ENCODE results near the gene EIF2B1. TPM values are rescaled to one million over a fixed set of nuclear protein-coding genes. Genes with fewer than 3 reads are reported as not detected.

Gene EIF2B1
- total RNA-seq, 1 experiment from 2014 or later, result 41.7 TPM

- no peak overlapping the region for H3K4me3 ChIP-seq (replicated peaks in 1 of 2; ENCODE audit: low read depth in 1 of 2, low read length in 2 of 2)
- H3K9me3 ChIP-seq (ENCODE audit: control insufficient read depth in 1 of 2, insufficient read depth in 1 of 2, low read depth in 1 of 2, low read length in 2 of 2), result peaks cover 0 to 6% of the 10 kb centered on the region in 2 experiments; a peak in 1 of 4 replicates
- H2AFZ ChIP-seq (ENCODE audit: low read depth, low read length, poor library complexity, severe bottlenecking), result no peak overlapping the region
- no peak overlapping the region for H3K4me2 ChIP-seq (ENCODE audit: low read length)
- H3K9ac ChIP-seq (ENCODE audit: low read length), result no peak overlapping the region
- intact Hi-C loops (cut with micrococcal nuclease), result no loop called here
- H3K36me3 ChIP-seq (ENCODE audit: control insufficient read depth in 1 of 2, insufficient read depth in 2 of 2, low read length in 2 of 2), result no peaks in the 10 kb centered on the region
- no peak for DNase-seq (ENCODE audit: low read depth, low spot score)
- TF ChIP-seq EZH2 (IDR thresholded peaks at IDR 0.05), result no peak
- TF ChIP-seq ZBTB33 (IDR thresholded peaks at IDR 0.05; ENCODE audit: extremely low read depth, insufficient replicate concordance, low read length), result no peak
- TF ChIP-seq SP1 (IDR thresholded peaks at IDR 0.05; ENCODE audit: low read depth), result no peak
- no peak for TF ChIP-seq RAD21 (IDR thresholded peaks at IDR 0.05; ENCODE audit: low read depth)
- no peak for TF ChIP-seq POLR2AphosphoS5 (IDR thresholded peaks at IDR 0.05; ENCODE audit: low read depth, low read length)
- no peak for TF ChIP-seq REST (IDR thresholded peaks at IDR 0.05; ENCODE audit: low read depth)
- no peak for TF ChIP-seq POLR2A (IDR thresholded peaks at IDR 0.05; ENCODE audit: borderline replicate concordance, extremely low read depth, insufficient read depth, insufficient read length)
- TF ChIP-seq, protein P1, sequence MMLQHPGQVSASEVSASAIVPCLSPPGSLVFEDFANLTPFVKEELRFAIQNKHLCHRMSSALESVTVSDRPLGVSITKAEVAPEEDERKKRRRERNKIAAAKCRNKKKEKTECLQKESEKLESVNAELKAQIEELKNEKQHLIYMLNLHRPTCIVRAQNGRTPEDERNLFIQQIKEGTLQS (IDR thresholded peaks at IDR 0.05), result no peak
- no peak for TF ChIP-seq FOSL1 (IDR thresholded peaks at IDR 0.05; ENCODE audit: low read depth)
- no peak for TF ChIP-seq MAX (IDR thresholded peaks at IDR 0.05)
- no peak for TF ChIP-seq EGR1 (IDR thresholded peaks at IDR 0.05; ENCODE audit: low read depth)
- no peak for TF ChIP-seq ELF1 (IDR thresholded peaks at IDR 0.05; ENCODE audit: borderline replicate concordance, low read depth)
- TF ChIP-seq EZH2phosphoT487 (IDR thresholded peaks at IDR 0.05; ENCODE audit: borderline replicate concordance), result no peak
- TF ChIP-seq SIN3A (IDR thresholded peaks at IDR 0.05; ENCODE audit: low read depth), result no peak
- TF ChIP-seq JUND (IDR thresholded peaks at IDR 0.05), result no peak
- no peak for TF ChIP-seq CBX3 (IDR thresholded peaks at IDR 0.05; ENCODE audit: low read depth)
- TF ChIP-seq ZNF274 (IDR thresholded peaks at IDR 0.05; ENCODE audit: low read depth, low read length), result no peak
- no peak for TF ChIP-seq YY1 (IDR thresholded peaks at IDR 0.05; ENCODE audit: extremely low read depth, insufficient replicate concordance, low read depth, low read length)
- no peak for TF ChIP-seq SRF (IDR thresholded peaks at IDR 0.05; ENCODE audit: low read depth)
- H3K27ac ChIP-seq (ENCODE audit: low read depth, low read length), result no peak overlapping the region
- ATAC-seq, result no peak
- H4K20me1 ChIP-seq (ENCODE audit: insufficient read depth), result no peaks in the 10 kb centered on the region
- H3K4me1 ChIP-seq (ENCODE audit: control insufficient read depth in 1 of 2, insufficient read depth in 2 of 2, low read length in 2 of 2), result peaks cover 12 to 23% of the 10 kb centered on the region in 2 experiments; a peak in 3 of 4 replicates
- BruUV-seq (replicated peaks), result no TSS peak
- POLR2A ChIA-PET, result no interaction called here
- H3K27me3 ChIP-seq (ENCODE audit: insufficient read depth, low read length), result no peaks in the 10 kb centered on the region
- RAD21 ChIA-PET (ENCODE audit: low non-redundant PET in 1 of 2, low total read pairs in 2 of 2, uncharacterized antibody in 2 of 2, unreplicated experiment in 2 of 2), result no interaction called here
- CTCF ChIA-PET, result interaction anchor here (1.0 kb wide), 1 partner anchor 8 kb away, joined by 5 read pairs; no protein-coding TSS in a partner anchor
- H3K9me2 ChIP-seq (ENCODE audit: insufficient read depth), result no peaks in the 10 kb centered on the region
- H3K79me2 ChIP-seq (ENCODE audit: insufficient read depth, low read length), result no peaks in the 10 kb centered on the region
Measured at GRCh38 chr12:123573870-123574269, 59.6 kb downstream of the EIF2B1 start.

Data from HCT116 (cell line).